GM23338 (cell line): ENCODE results near the gene TPP2. TPM values are rescaled to one million over a fixed set of nuclear protein-coding genes. Genes with fewer than 3 reads are reported as not detected.

Experiments used
- ATAC-seq: fragments of 200-7000 bp; cut with Tn5 transposase; 3 replicates; pipeline ENCODE4 v1.9.1; 2020
- DNase-seq: peaks from one replicate; pipeline ENCODE4 v3.0.0-alpha.2; 2015; ENCODE audit warnings: low spot score
- H2AFZ ChIP-seq: fragments of 200-600 bp; sonication (generic); 2 replicates; pipeline ENCODE4 v1.8.0; 2016; ENCODE audit warnings: antibody characterized with exemption, mild to moderate bottlenecking, moderate library complexity
- H3F3A ChIP-seq: fragments of 200-600 bp; sonication (generic); replicated peaks from 2 replicates; pipeline ENCODE4 v1.8.0; 2017; ENCODE audit warnings: antibody characterized with exemption, mixed run types, low read depth
- H3K27ac ChIP-seq: fragments of 200-600 bp; sonication (generic); 2 replicates; pipeline ENCODE4 v1.6.1; 2016; ENCODE audit warnings: low read depth
- H3K27me3 ChIP-seq: fragments of 200-600 bp; sonication (generic); 2 replicates; pipeline ENCODE4 v1.8.0; 2016; ENCODE audit warnings: mild to moderate bottlenecking, mixed run types, moderate library complexity; ENCODE audit not compliant: insufficient read depth
- H3K36me3 ChIP-seq: fragments of 200-600 bp; sonication (generic); 2 replicates; pipeline ENCODE4 v1.8.0; 2016; ENCODE audit warnings: mild to moderate bottlenecking; ENCODE audit not compliant: insufficient read depth
- H3K4me1 ChIP-seq: fragments of 200-600 bp; sonication (generic); 2 replicates; pipeline ENCODE4 v1.8.0; 2016; ENCODE audit warnings: mild to moderate bottlenecking, moderate library complexity; ENCODE audit not compliant: insufficient read depth
- H3K4me2 ChIP-seq: fragments of 200-600 bp; sonication (generic); 2 replicates; pipeline ENCODE4 v1.7.1; 2017; ENCODE audit warnings: mixed run types
- H3K4me3 ChIP-seq: fragments of 200-600 bp; sonication (generic); 2 replicates; pipeline ENCODE4 v1.6.1; 2016; ENCODE audit warnings: mixed run types
- H3K79me2 ChIP-seq: fragments of 200-600 bp; sonication (generic); replicated peaks from 2 replicates; pipeline ENCODE4 v1.8.0; 2017; ENCODE audit warnings: mild to moderate bottlenecking; ENCODE audit not compliant: insufficient read depth
- H3K9me2 ChIP-seq: fragments of 200-600 bp; sonication (generic); 2 replicates; pipeline ENCODE4 v1.8.0; 2017; ENCODE audit not compliant: insufficient read depth
- H4K20me1 ChIP-seq: fragments of 200-600 bp; sonication (generic); replicated peaks from 2 replicates; pipeline ENCODE4 v1.8.0; 2017; ENCODE audit warnings: mild to moderate bottlenecking; ENCODE audit not compliant: insufficient read depth
- H3K27ac Mint-ChIP-seq: 2 replicates; pipeline ENCODE4 v1.8.0; 2020; ENCODE audit warnings: inconsistent platforms, mild to moderate bottlenecking, moderate library complexity, mixed read lengths
- H3K27me3 Mint-ChIP-seq: 3 replicates; pipeline ENCODE4 v1.8.0; 2022; ENCODE audit warnings: low read depth, mild to moderate bottlenecking, moderate library complexity, mixed read lengths, inconsistent platforms; ENCODE audit not compliant: insufficient read depth, poor library complexity
- H3K36me3 Mint-ChIP-seq: 3 replicates; pipeline ENCODE4 v1.8.0; 2021; ENCODE audit warnings: low read depth, mild to moderate bottlenecking, inconsistent platforms, moderate library complexity, mixed read lengths
- H3K4me1 Mint-ChIP-seq: 3 replicates; pipeline ENCODE4 v1.8.0; 2020; ENCODE audit warnings: mild to moderate bottlenecking, inconsistent platforms, mixed read lengths
- H3K4me3 Mint-ChIP-seq: 3 replicates; pipeline ENCODE4 v1.8.0; 2021; ENCODE audit warnings: moderate library complexity, mild to moderate bottlenecking, inconsistent platforms, mixed read lengths
- H3K9me3 Mint-ChIP-seq: 3 replicates; pipeline ENCODE4 v1.8.0; 2020; ENCODE audit warnings: moderate library complexity, mild to moderate bottlenecking, inconsistent platforms, mixed read lengths
- CREB1 ChIP-seq: fragments of 250-450 bp; sonication (Bioruptor Pico); IDR thresholded peaks from 2 replicates; pipeline ENCODE4 v1.5.0; 2020; ENCODE audit warnings: low read depth, mild to moderate bottlenecking, moderate library complexity
- CTCF ChIP-seq, 2 experiments: fragments of 200-600 bp in 1 of 2; sonication (generic) in 1 of 2; conservative IDR thresholded peaks; 2 replicates each; pipeline versions ENCODE4 v1.5.1 to v1.6.1; 2016 to 2017; ENCODE audit warnings: antibody characterized with exemption in 2 of 2, low read depth in 2 of 2, mild to moderate bottlenecking in 2 of 2, moderate library complexity in 1 of 2
- ETS1 ChIP-seq: IDR thresholded peaks from 2 replicates; pipeline ENCODE4 v1.6.1; 2016; ENCODE audit warnings: antibody characterized with exemption
- EZH2phosphoT487 ChIP-seq: fragments of 200-600 bp; sonication (generic); IDR thresholded peaks from one replicate; pipeline ENCODE4 v1.8.1; 2018; ENCODE audit warnings: antibody characterized with exemption; ENCODE audit not compliant: unreplicated experiment
- JUNB ChIP-seq: IDR thresholded peaks from one replicate; pipeline ENCODE4 v1.6.1; 2016; ENCODE audit warnings: antibody characterized with exemption; ENCODE audit not compliant: unreplicated experiment
- NANOG ChIP-seq: IDR thresholded peaks from 2 replicates; pipeline ENCODE4 v1.6.1; 2016; ENCODE audit warnings: antibody characterized with exemption, borderline replicate concordance
- POLR2AphosphoS5 ChIP-seq: IDR thresholded peaks from 2 replicates; pipeline ENCODE4 v1.6.1; 2016; ENCODE audit warnings: antibody characterized with exemption, low read depth
- ZNF462 ChIP-seq: fragments of 250-450 bp; sonication (Bioruptor Pico); IDR thresholded peaks from 2 replicates; pipeline ENCODE4 v1.5.0; 2020; ENCODE audit warnings: mild to moderate bottlenecking, moderate library complexity
- polyA plus RNA-seq: library from polyadenylated mRNA; unstranded; fragments of >200 nt; fragmentation: Nextera tagmentation; extraction: Ambion mirVana; gene quantifications from 2 replicates; pipeline ENCODE4 v1.2.1, GENCODE V29; 2016
- total RNA-seq: library from RNA; depleted of rRNA; stranded (reverse); fragments of >200 nt; shearing (Covaris generic); gene quantifications from 2 replicates; pipeline ENCODE4 v1.2.3, GENCODE V29; 2014

Gene TPP2
- total and polyA plus RNA-seq, 2 experiments from 2014 or later: 56.6 to 111 TPM

- Histone ChIP-seq H3K27ac (no peak overlapping the region), H3K79me2 (no peaks in the 10 kb centered on the region), H3K4me3 (no peak overlapping the region), H3K36me3 (no peaks in the 10 kb centered on the region), H3K9me2 (no peaks in the 10 kb centered on the region), H3F3A (no peaks in the 10 kb centered on the region), H3K4me1 (no peaks in the 10 kb centered on the region), H3K27me3 (no peaks in the 10 kb centered on the region), H3K4me2 (no peak overlapping the region), H2AFZ (no peak overlapping the region), H4K20me1 (no peaks in the 10 kb centered on the region)
- no peak overlapping the region for H3K4me3 Mint-ChIP-seq
- H3K36me3 Mint-ChIP-seq: no peaks in the 10 kb centered on the region
- no peak for DNase-seq
- H3K4me1 Mint-ChIP-seq: no peaks in the 10 kb centered on the region
- H3K9me3 Mint-ChIP-seq: peaks cover 3% of the 10 kb centered on the region; the same call in 1 of the 3 replicates
- no peak for TF ChIP-seq JUNB
- no peak for TF ChIP-seq POLR2AphosphoS5
- TF ChIP-seq CREB1 (CRISPR knock-in tag): no peak
- no peak for TF ChIP-seq ETS1
- ATAC-seq: no peak
- H3K27ac Mint-ChIP-seq: no peak overlapping the region
- H3K27me3 Mint-ChIP-seq: no peaks in the 10 kb centered on the region
Measured at GRCh38 chr13:102715447-102715846, 118.7 kb downstream of the TPP2 start.

GRCh38 chr13:102718746-102719145 is 122.0 kb downstream of the TPP2 start:
- no peak overlapping the region for H3K4me3 Mint-ChIP-seq
- Histone ChIP-seq H3K4me2 (no peak overlapping the region), H3F3A (no peaks in the 10 kb centered on the region), H3K27me3 (no peaks in the 10 kb centered on the region), H3K4me3 (no peak overlapping the region), H4K20me1 (no peaks in the 10 kb centered on the region), H3K79me2 (no peaks in the 10 kb centered on the region), H3K4me1 (no peaks in the 10 kb centered on the region), H3K9me2 (no peaks in the 10 kb centered on the region), H3K27ac (no peak overlapping the region), H3K36me3 (no peaks in the 10 kb centered on the region), H2AFZ (peak overlapping the region; percentile 74; the same call in 1 of the 2 replicates)
- H3K27ac Mint-ChIP-seq: no peak overlapping the region
- DNase-seq (no peak), ATAC-seq (no peak)
- no peaks in the 10 kb centered on the region for H3K36me3 Mint-ChIP-seq
- H3K9me3 Mint-ChIP-seq: no peaks in the 10 kb centered on the region
- TF ChIP-seq ZNF462 (CRISPR knock-in tag) (no peak), CTCF (conservative IDR thresholded peaks at IDR 0.05; ENCODE audit: low read depth in 2 of 2) (no peak), CREB1 (CRISPR knock-in tag) (no peak), NANOG (no peak), EZH2phosphoT487 (no peak)
- no peaks in the 10 kb centered on the region for H3K4me1 Mint-ChIP-seq
- no peaks in the 10 kb centered on the region for H3K27me3 Mint-ChIP-seq
